T-helper 1 cell treated with Interleukin-12 subunit alpha and Interleukin-12 subunit beta and Interleukin-4 antibody, amounts not matched to agents 30 ng/mL and 1 ng/mL, for 36 hours (primary cell): ENCODE measurements around the gene RPE65. TPM values are rescaled to one million over a fixed set of nuclear protein-coding genes. Genes with fewer than 3 reads are reported as not detected.

Experiments used
- total RNA-seq: library from RNA; stranded (reverse); gene quantifications from 2 replicates; pipeline ENCODE4 v1.2.3, GENCODE V29; 2022

RPE65 gene
- total RNA-seq, 1 donor from 2014 or later = not detected

Other genes with a start within 250 kb of the RPE65 start
- not detected in 2 replicates for gene WLS, start 217.4 kb downstream of the RPE65 start, total RNA-seq
- gene DEPDC1, start 47.1 kb upstream of the RPE65 start, total RNA-seq = 12.5 and 13.7 TPM in 2 replicates